ENCODE results near the gene ALG1.

DNA sequence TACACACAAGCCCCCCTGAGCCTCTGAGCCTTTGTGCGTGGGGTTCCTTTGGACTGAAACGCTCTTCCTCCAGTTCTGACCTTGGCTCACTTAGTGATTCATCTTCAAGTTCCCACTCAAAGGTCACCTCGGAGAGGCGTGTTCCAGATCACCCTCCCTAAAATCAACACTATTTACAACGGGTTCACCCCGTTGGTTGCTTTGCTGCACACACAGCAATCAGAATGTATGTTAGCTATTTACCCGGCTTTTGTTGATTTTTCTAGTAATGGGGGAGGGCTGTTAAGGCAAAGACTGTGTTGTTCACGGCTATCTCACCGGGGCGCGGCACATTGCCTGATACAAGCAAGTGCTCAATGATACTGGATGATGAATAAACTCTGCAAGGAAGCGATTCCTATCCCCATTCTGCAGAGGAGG is 38.9 kb upstream of the ALG1 start:
- TF ChIP-seq EZH2 (IDR thresholded peaks at IDR 0.05; ENCODE audit: borderline replicate concordance, control insufficient read depth, low read depth, low read length) (no peak), KAT2A (conservative IDR thresholded peaks at IDR 0.05; ENCODE audit: control insufficient read depth, low read depth, low read length) (no peak), RCOR1 (conservative IDR thresholded peaks at IDR 0.05; ENCODE audit: low read depth, low read length) (no peak), SMAD5 (IDR thresholded peaks at IDR 0.05; ENCODE audit: low read depth) (no peak), RAD21 (IDR thresholded peaks at IDR 0.05; ENCODE audit: insufficient read depth, low read depth, low read length) (no peak), HDGF (IDR thresholded peaks at IDR 0.05) (no peak), SIN3A (IDR thresholded peaks at IDR 0.05; ENCODE audit: low read depth, low read length) (no peak), ZNF24 (IDR thresholded peaks at IDR 0.05) (no peak)
- TF ChIP-seq, protein P1, sequence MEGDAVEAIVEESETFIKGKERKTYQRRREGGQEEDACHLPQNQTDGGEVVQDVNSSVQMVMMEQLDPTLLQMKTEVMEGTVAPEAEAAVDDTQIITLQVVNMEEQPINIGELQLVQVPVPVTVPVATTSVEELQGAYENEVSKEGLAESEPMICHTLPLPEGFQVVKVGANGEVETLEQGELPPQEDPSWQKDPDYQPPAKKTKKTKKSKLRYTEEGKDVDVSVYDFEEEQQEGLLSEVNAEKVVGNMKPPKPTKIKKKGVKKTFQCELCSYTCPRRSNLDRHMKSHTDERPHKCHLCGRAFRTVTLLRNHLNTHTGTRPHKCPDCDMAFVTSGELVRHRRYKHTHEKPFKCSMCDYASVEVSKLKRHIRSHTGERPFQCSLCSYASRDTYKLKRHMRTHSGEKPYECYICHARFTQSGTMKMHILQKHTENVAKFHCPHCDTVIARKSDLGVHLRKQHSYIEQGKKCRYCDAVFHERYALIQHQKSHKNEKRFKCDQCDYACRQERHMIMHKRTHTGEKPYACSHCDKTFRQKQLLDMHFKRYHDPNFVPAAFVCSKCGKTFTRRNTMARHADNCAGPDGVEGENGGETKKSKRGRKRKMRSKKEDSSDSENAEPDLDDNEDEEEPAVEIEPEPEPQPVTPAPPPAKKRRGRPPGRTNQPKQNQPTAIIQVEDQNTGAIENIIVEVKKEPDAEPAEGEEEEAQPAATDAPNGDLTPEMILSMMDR (IDR thresholded peaks at IDR 0.05 in 2 of 3, conservative IDR thresholded peaks at IDR 0.05 in 1 of 3; ENCODE audit: control insufficient read depth in 2 of 3, extremely low read depth in 1 of 3, insufficient read depth in 1 of 3, low read depth in 3 of 3, low read length in 3 of 3): no peak
- TF ChIP-seq, protein P2, sequence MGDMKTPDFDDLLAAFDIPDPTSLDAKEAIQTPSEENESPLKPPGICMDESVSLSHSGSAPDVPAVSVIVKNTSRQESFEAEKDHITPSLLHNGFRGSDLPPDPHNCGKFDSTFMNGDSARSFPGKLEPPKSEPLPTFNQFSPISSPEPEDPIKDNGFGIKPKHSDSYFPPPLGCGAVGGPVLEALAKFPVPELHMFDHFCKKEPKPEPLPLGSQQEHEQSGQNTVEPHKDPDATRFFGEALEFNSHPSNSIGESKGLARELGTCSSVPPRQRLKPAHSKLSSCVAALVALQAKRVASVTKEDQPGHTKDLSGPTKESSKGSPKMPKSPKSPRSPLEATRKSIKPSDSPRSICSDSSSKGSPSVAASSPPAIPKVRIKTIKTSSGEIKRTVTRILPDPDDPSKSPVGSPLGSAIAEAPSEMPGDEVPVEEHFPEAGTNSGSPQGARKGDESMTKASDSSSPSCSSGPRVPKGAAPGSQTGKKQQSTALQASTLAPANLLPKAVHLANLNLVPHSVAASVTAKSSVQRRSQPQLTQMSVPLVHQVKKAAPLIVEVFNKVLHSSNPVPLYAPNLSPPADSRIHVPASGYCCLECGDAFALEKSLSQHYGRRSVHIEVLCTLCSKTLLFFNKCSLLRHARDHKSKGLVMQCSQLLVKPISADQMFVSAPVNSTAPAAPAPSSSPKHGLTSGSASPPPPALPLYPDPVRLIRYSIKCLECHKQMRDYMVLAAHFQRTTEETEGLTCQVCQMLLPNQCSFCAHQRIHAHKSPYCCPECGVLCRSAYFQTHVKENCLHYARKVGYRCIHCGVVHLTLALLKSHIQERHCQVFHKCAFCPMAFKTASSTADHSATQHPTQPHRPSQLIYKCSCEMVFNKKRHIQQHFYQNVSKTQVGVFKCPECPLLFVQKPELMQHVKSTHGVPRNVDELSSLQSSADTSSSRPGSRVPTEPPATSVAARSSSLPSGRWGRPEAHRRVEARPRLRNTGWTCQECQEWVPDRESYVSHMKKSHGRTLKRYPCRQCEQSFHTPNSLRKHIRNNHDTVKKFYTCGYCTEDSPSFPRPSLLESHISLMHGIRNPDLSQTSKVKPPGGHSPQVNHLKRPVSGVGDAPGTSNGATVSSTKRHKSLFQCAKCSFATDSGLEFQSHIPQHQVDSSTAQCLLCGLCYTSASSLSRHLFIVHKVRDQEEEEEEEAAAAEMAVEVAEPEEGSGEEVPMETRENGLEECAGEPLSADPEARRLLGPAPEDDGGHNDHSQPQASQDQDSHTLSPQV (IDR thresholded peaks at IDR 0.05): no peak

All from GM12878 (cell line).